GM18505 (cell line): ENCODE results near the gene ART5.
"Not testable (repeated sequence)": the region's sequence is repeated elsewhere in the genome, so short reads cannot be mapped to it uniquely, and the experiment has no call there.

Experiments used
- ATAC-seq: cut with Tn5 transposase; IDR thresholded peaks from one replicate; pipeline ENCODE4 v1.9.1; 2021; ENCODE audit not compliant: unreplicated experiment
- POLR2A ChIP-seq: IDR thresholded peaks from 4 replicates; pipeline ENCODE4 v1.6.1; 2011; ENCODE audit warnings: borderline replicate concordance; ENCODE audit not compliant: insufficient read depth, insufficient read length; ENCODE audit errors: extremely low read depth

ART5 gene

GRCh38 chr11:3605283-3605662 lies 36.5 kb downstream of the ART5 start:
- TF ChIP-seq POLR2A = no peak

GRCh38 chr11:3604167-3604566 lies 37.6 kb downstream of the ART5 start:
- no peak for TF ChIP-seq POLR2A
- ATAC-seq = no peak

More at GRCh38 chr11:3605283-3605662, 36.5 kb downstream of the ART5 start:
- no peak for ATAC-seq

GRCh38 chr11:3600201-3600600 lies 41.6 kb downstream of the ART5 start:
- ATAC-seq = not testable (repeated sequence)

DNA sequence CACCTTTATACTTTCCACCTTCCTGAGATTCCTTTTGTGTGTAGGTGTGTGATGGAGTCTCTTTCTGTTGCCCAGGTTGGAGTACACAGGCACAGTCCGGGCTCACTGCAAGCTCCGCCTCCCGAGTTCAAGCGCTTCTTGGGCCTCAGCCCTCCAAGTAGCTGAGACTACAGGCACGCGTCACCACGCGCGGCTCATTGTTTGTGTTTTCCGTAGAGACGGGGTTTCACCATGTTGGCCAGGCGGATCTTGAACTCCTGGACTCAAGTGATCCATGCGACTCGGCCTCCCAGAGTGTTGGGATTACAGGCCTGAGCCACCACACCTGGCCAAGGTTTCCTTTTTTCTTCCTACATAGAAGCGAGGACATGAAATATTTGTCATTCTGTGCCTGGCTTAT lies 44.0 kb downstream of the ART5 start:
- ATAC-seq = not testable (repeated sequence)

DNA sequence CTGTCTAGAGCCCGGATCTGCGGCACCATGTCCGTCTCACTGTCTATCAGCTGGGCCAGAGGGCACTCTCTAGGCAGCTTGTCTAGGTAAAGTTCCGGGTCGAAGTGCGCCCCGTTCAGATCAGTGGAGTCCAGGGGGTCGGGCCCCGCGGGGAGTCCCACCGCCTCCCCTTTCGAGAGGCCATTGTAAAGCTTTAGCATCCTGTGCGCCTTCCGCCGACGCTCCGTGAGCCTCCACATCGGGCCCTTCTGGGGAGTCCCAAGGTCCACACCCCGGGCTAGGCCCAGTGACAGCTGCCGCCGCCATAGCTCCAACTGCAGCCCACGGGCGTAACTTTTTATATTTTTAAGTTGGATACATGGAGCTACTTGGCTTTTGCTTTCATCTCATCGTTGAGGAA lies 50.5 kb downstream of the ART5 start:
- ATAC-seq = not testable (repeated sequence)

GRCh38 chr11:3590193-3590592 lies 51.6 kb downstream of the ART5 start:
- not testable (repeated sequence) for ATAC-seq

- ATAC-seq = not testable (repeated sequence)
These were observed 53.0 kb downstream of the ART5 start for GRCh38 chr11:3588776-3589175.
